ENCODE data around the gene YPEL1.
"Not testable (repeated sequence)": the region's sequence is repeated elsewhere in the genome, so short reads cannot be mapped to it uniquely, and the experiment has no call there.

Gene YPEL1

GRCh38 chr22:21720191-21720859, 15.3 kb downstream of the YPEL1 start:
- ATAC-seq (replicated peaks); H3K27me3 Mint-ChIP-seq; DNase-seq; H3K4me3 Mint-ChIP-seq; H3K9me3 Mint-ChIP-seq; H3K27ac Mint-ChIP-seq; H3K36me3 Mint-ChIP-seq: not testable (repeated sequence)
- H3K4me1 Mint-ChIP-seq = peaks cover 9 to 37% of the 10 kb centered on the region in 2 donors

GRCh38 chr22:21719024-21719423, 16.6 kb downstream of the YPEL1 start:
- no peaks in the 10 kb centered on the region for H3K36me3 Mint-ChIP-seq
- DNase-seq (no peak), ATAC-seq (replicated peaks) (peak; percentile 63 to 74)
- H3K9me3 Mint-ChIP-seq = no peaks in the 10 kb centered on the region
- peak overlapping the region; percentile 75 for H3K27ac Mint-ChIP-seq
- peak overlapping the region in 1 of 2 donors; percentile 1 for H3K4me3 Mint-ChIP-seq
- H3K4me1 Mint-ChIP-seq = peaks cover 9 to 32% of the 10 kb centered on the region in 2 donors
- no peaks in the 10 kb centered on the region for H3K27me3 Mint-ChIP-seq

GRCh38 chr22:21718499-21718898, 17.1 kb downstream of the YPEL1 start:
- Mint-ChIP-seq H3K27ac (no peak overlapping the region), H3K4me3 (no peak overlapping the region), H3K9me3 (no peaks in the 10 kb centered on the region), H3K4me1 (peaks cover 8 to 30% of the 10 kb centered on the region in 2 donors), H3K36me3 (no peaks in the 10 kb centered on the region), H3K27me3 (no peaks in the 10 kb centered on the region)
- DNase-seq = no peak
- ATAC-seq (replicated peaks) = no peak

- not testable (repeated sequence) for H3K27me3 Mint-ChIP-seq; H3K4me3 Mint-ChIP-seq; H3K9me3 Mint-ChIP-seq; H3K36me3 Mint-ChIP-seq; H3K27ac Mint-ChIP-seq; DNase-seq; ATAC-seq (replicated peaks)
- peaks cover 15 to 36% of the 10 kb centered on the region in 2 donors for H3K4me1 Mint-ChIP-seq
Observed at GRCh38 chr22:21716395-21717122, 19.0 kb downstream of the YPEL1 start.

GRCh38 chr22:21714786-21715185, 20.8 kb downstream of the YPEL1 start:
- DNase-seq = no peak
- Mint-ChIP-seq H3K4me1 (peaks cover 15 to 34% of the 10 kb centered on the region in 2 donors), H3K27ac (peak overlapping the region; percentile 37), H3K36me3 (no peaks in the 10 kb centered on the region), H3K4me3 (no peak overlapping the region), H3K27me3 (no peaks in the 10 kb centered on the region), H3K9me3 (no peaks in the 10 kb centered on the region)
- ATAC-seq (replicated peaks) = no peak

GRCh38 chr22:21714059-21714770, 21.4 kb downstream of the YPEL1 start:
- Mint-ChIP-seq H3K27ac (peak overlapping the region; percentile 37), H3K4me3 (no peak overlapping the region), H3K4me1 (peaks cover 14 to 28% of the 10 kb centered on the region in 2 donors), H3K27me3 (no peaks in the 10 kb centered on the region), H3K36me3 (peaks cover 0 to under 1% of the 10 kb centered on the region in 2 donors), H3K9me3 (no peaks in the 10 kb centered on the region)
- no peak for DNase-seq
- no peak for ATAC-seq (replicated peaks)

- peak; percentile 60 to 74 for ATAC-seq (replicated peaks)
- DNase-seq = no peak
- Mint-ChIP-seq H3K4me3 (peak overlapping the region; percentile 45 to 68), H3K4me1 (peaks cover 9 to 22% of the 10 kb centered on the region in 2 donors), H3K36me3 (peaks cover 0 to 2% of the 10 kb centered on the region in 2 donors), H3K9me3 (no peaks in the 10 kb centered on the region), H3K27me3 (no peaks in the 10 kb centered on the region), H3K27ac (peak overlapping the region; percentile 90)
Observed at GRCh38 chr22:21713428-21714058, 22.1 kb downstream of the YPEL1 start.

GRCh38 chr22:21712751-21713427, 22.7 kb downstream of the YPEL1 start:
- H3K27me3 Mint-ChIP-seq = no peaks in the 10 kb centered on the region
- H3K36me3 Mint-ChIP-seq = peaks cover 0 to 2% of the 10 kb centered on the region in 2 donors
- peak overlapping the region; percentile 90 for H3K27ac Mint-ChIP-seq
- DNase-seq (peak; percentile 38), ATAC-seq (replicated peaks) (peak; percentile 97)
- H3K9me3 Mint-ChIP-seq = no peaks in the 10 kb centered on the region
- peaks cover 7 to 16% of the 10 kb centered on the region in 2 donors for H3K4me1 Mint-ChIP-seq
- peak overlapping the region; percentile 45 to 68 for H3K4me3 Mint-ChIP-seq

- no peak overlapping the region for H3K4me3 Mint-ChIP-seq
- no peaks in the 10 kb centered on the region for H3K27me3 Mint-ChIP-seq
- DNase-seq = no peak
- H3K27ac Mint-ChIP-seq = no peak overlapping the region
- H3K9me3 Mint-ChIP-seq = no peaks in the 10 kb centered on the region
- no peak for ATAC-seq (replicated peaks)
- H3K4me1 Mint-ChIP-seq = peaks cover 7 to 11% of the 10 kb centered on the region in 2 donors
- peaks cover 0 to 2% of the 10 kb centered on the region in 2 donors for H3K36me3 Mint-ChIP-seq
Observed at GRCh38 chr22:21711851-21712250, 23.7 kb downstream of the YPEL1 start.

GRCh38 chr22:21710156-21710555, 25.4 kb downstream of the YPEL1 start:
- Mint-ChIP-seq H3K27me3 (no peaks in the 10 kb centered on the region), H3K27ac (no peak overlapping the region), H3K36me3 (peaks cover 0 to 2% of the 10 kb centered on the region in 2 donors), H3K9me3 (no peaks in the 10 kb centered on the region), H3K4me3 (no peak overlapping the region), H3K4me1 (peaks cover 7 to 11% of the 10 kb centered on the region in 2 donors)
- ATAC-seq (replicated peaks) (no peak), DNase-seq (no peak)

GRCh38 chr22:21709688-21710087, 25.9 kb downstream of the YPEL1 start:
- H3K4me1 Mint-ChIP-seq = peaks cover 7 to 11% of the 10 kb centered on the region in 2 donors
- H3K27ac Mint-ChIP-seq = no peak overlapping the region
- H3K36me3 Mint-ChIP-seq = peaks cover 0 to 2% of the 10 kb centered on the region in 2 donors
- ATAC-seq (replicated peaks) (no peak), DNase-seq (no peak)
- no peaks in the 10 kb centered on the region for H3K27me3 Mint-ChIP-seq
- no peak overlapping the region for H3K4me3 Mint-ChIP-seq
- no peaks in the 10 kb centered on the region for H3K9me3 Mint-ChIP-seq

- H3K4me1 Mint-ChIP-seq = peaks cover 7 to 11% of the 10 kb centered on the region in 2 donors
- H3K4me3 Mint-ChIP-seq = no peak overlapping the region
- H3K36me3 Mint-ChIP-seq = peaks cover 0 to 2% of the 10 kb centered on the region in 2 donors
- no peak for DNase-seq
- H3K9me3 Mint-ChIP-seq = no peaks in the 10 kb centered on the region
- ATAC-seq (replicated peaks) = no peak
- H3K27ac Mint-ChIP-seq = no peak overlapping the region
- H3K27me3 Mint-ChIP-seq = no peaks in the 10 kb centered on the region
Observed at GRCh38 chr22:21708960-21709359, 26.6 kb downstream of the YPEL1 start.

- Mint-ChIP-seq H3K27me3 (no peaks in the 10 kb centered on the region), H3K27ac (no peak overlapping the region), H3K36me3 (peaks cover under 1 to 2% of the 10 kb centered on the region in 2 donors), H3K9me3 (no peaks in the 10 kb centered on the region), H3K4me1 (peaks cover 0 to under 1% of the 10 kb centered on the region in 2 donors), H3K4me3 (no peak overlapping the region)
- ATAC-seq (replicated peaks) (no peak), DNase-seq (no peak)
Observed at GRCh38 chr22:21707677-21708076, 27.9 kb downstream of the YPEL1 start.
